Peyer's patch (tissue), 4 donors: ENCODE data around the gene PPM1J. TPM values are rescaled to one million over a fixed set of nuclear protein-coding genes. Genes with fewer than 3 reads are reported as not detected.
A peak's percentile ranks its signal among the peaks of the same experiment; 100 is the strongest.

Experiments used
- DNase-seq, 3 donors: peaks; one replicate each; pipeline ENCODE4 v3.0.0-alpha.2; 2017 to 2019
- H3K27ac ChIP-seq, 4 donors: fragments of 200-600 bp; sonication (generic); one replicate each; pipeline ENCODE4 v1.5.1; 2016 to 2019
- H3K27me3 ChIP-seq, 2 donors: fragments of 200-600 bp; sonication (generic); one replicate each; pipeline ENCODE4 v1.5.1; 2019
- H3K36me3 ChIP-seq, 3 donors: fragments of 200-600 bp; sonication (generic); one replicate each; pipeline ENCODE4 v1.5.1; 2016 to 2019
- H3K4me1 ChIP-seq, 4 donors: fragments of 200-600 bp; sonication (generic); one replicate each; pipeline ENCODE4 v1.5.1; 2016 to 2019
- H3K4me3 ChIP-seq, 4 donors: fragments of 200-600 bp; sonication (generic); 1 replicate in 3 of 4; 2 replicates in 1 of 4; pipeline ENCODE4 v1.5.1; 2016 to 2019; ENCODE audit warnings: mild to moderate bottlenecking in 1 of 4
- H3K9me3 ChIP-seq, 4 donors: fragments of 200-600 bp; sonication (generic); one replicate each; pipeline ENCODE4 v1.5.1; 2016 to 2019; ENCODE audit warnings: mild to moderate bottlenecking in 1 of 4
- CTCF ChIP-seq, 6 experiments: fragments of 450-650 bp in 4 of 6; fragments of 200-600 bp in 2 of 6; sonication (generic) in 1 of 6; IDR thresholded peaks; one replicate each; pipeline ENCODE4 v1.5.1; 2017 to 2019; ENCODE audit warnings: antibody characterized with exemption in 6 of 6, mild to moderate bottlenecking in 3 of 6, moderate library complexity in 1 of 6
- POLR2A ChIP-seq, 2 donors: fragments of 450-650 bp; IDR thresholded peaks; one replicate each; pipeline ENCODE4 v1.5.1; 2017; ENCODE audit warnings: antibody characterized with exemption in 2 of 2, mild to moderate bottlenecking in 2 of 2, moderate library complexity in 2 of 2
- total RNA-seq, 4 donors: library from RNA; depleted of rRNA; stranded (reverse); fragments of >200 nt; gene quantifications; one replicate each; pipeline ENCODE4 v1.1.0, GENCODE V29; 2016

Gene PPM1J
- total RNA-seq, 4 donors from 2014 or later, result 0.67 TPM; not detected in 3

- Histone ChIP-seq H3K9me3 (no peaks in the 10 kb centered on the region), H3K27ac (peak within 1 kb of the TSS; percentile 76 to 85 (median 82)), H3K4me3 (peak within 1 kb of the TSS; percentile 66 to 95 (median 84)), H3K27me3 (no peaks in the 10 kb centered on the region), H3K36me3 (peaks cover 0 to 21% (median 0%) of the 10 kb centered on the region in 3 donors), H3K4me1 (peaks cover 0 to 20% (median 1%) of the 10 kb centered on the region in 4 donors)
- TF ChIP-seq CTCF (IDR thresholded peaks at IDR 0.05) (no peak), POLR2A (IDR thresholded peaks at IDR 0.05) (no peak)
- peak; percentile 67 to 85 (median 84) for DNase-seq
Observed at GRCh38 chr1:112674440-112674985, 40.6 kb downstream of the PPM1J start, which contains the start of gene MOV10. Gene MOV10, plus strand, starts transcription at chr1:112674659. Its CDS starts 254 bp downstream, at chr1:112674913.

- H3K4me3 ChIP-seq, result peak overlapping the region; percentile 66 to 95 (median 84)
- H3K9me3 ChIP-seq, result no peaks in the 10 kb centered on the region
- peak in 1 of 2 donors; percentile 13 for TF ChIP-seq POLR2A (IDR thresholded peaks at IDR 0.05)
- peak in 5 of 6 experiments; percentile 28 to 65 (median 62) for TF ChIP-seq CTCF (IDR thresholded peaks at IDR 0.05)
- no peaks in the 10 kb centered on the region for H3K27me3 ChIP-seq
- peak in 1 of 3 donors; percentile 34 for DNase-seq
- H3K36me3 ChIP-seq, result peaks cover 0 to 28% (median 0%) of the 10 kb centered on the region in 3 donors
- peaks cover 0 to 20% (median 1%) of the 10 kb centered on the region in 4 donors for H3K4me1 ChIP-seq
- H3K27ac ChIP-seq, result peak overlapping the region; percentile 76 to 85 (median 82)
Observed at GRCh38 chr1:112673592-112674439, 41.3 kb downstream of the PPM1J start.

GRCh38 chr1:112672842-112673241 lies 42.3 kb downstream of the PPM1J start:
- Histone ChIP-seq H3K27ac (no peak overlapping the region), H3K27me3 (no peaks in the 10 kb centered on the region), H3K9me3 (no peaks in the 10 kb centered on the region), H3K36me3 (peaks cover 0 to 36% (median 0%) of the 10 kb centered on the region in 3 donors), H3K4me1 (peaks cover 0 to 20% (median 1%) of the 10 kb centered on the region in 4 donors), H3K4me3 (no peak overlapping the region)
- TF ChIP-seq CTCF (IDR thresholded peaks at IDR 0.05), result no peak
- TF ChIP-seq POLR2A (IDR thresholded peaks at IDR 0.05), result no peak
- DNase-seq, result no peak

GRCh38 chr1:112672009-112672408 lies 43.1 kb downstream of the PPM1J start:
- Histone ChIP-seq H3K4me3 (no peak overlapping the region), H3K9me3 (no peaks in the 10 kb centered on the region), H3K36me3 (peaks cover 0 to 44% (median 0%) of the 10 kb centered on the region in 3 donors), H3K27me3 (no peaks in the 10 kb centered on the region), H3K4me1 (peaks cover 0 to 20% (median 1%) of the 10 kb centered on the region in 4 donors), H3K27ac (no peak overlapping the region)
- TF ChIP-seq CTCF (IDR thresholded peaks at IDR 0.05), result no peak
- TF ChIP-seq POLR2A (IDR thresholded peaks at IDR 0.05), result no peak
- DNase-seq, result no peak

GRCh38 chr1:112666946-112667345 lies 48.2 kb downstream of the PPM1J start:
- no peak for DNase-seq
- Histone ChIP-seq H3K4me3 (no peak overlapping the region), H3K27ac (no peak overlapping the region), H3K27me3 (no peaks in the 10 kb centered on the region), H3K4me1 (no peaks in the 10 kb centered on the region), H3K9me3 (no peaks in the 10 kb centered on the region), H3K36me3 (peaks cover 0 to 88% (median 0%) of the 10 kb centered on the region in 3 donors)
- no peak for TF ChIP-seq CTCF (IDR thresholded peaks at IDR 0.05)
- TF ChIP-seq POLR2A (IDR thresholded peaks at IDR 0.05), result no peak
